Measurements from ENCODE around the gene FERMT3.
"Not testable (repeated sequence)": the region's sequence is repeated elsewhere in the genome, so short reads cannot be mapped to it uniquely, and the experiment has no call there.

Gene FERMT3

GRCh38 chr11:64235437-64236161 lies 29.1 kb downstream of the FERMT3 start:
- no peak for DNase-seq (ENCODE audit: low spot score)

DNA sequence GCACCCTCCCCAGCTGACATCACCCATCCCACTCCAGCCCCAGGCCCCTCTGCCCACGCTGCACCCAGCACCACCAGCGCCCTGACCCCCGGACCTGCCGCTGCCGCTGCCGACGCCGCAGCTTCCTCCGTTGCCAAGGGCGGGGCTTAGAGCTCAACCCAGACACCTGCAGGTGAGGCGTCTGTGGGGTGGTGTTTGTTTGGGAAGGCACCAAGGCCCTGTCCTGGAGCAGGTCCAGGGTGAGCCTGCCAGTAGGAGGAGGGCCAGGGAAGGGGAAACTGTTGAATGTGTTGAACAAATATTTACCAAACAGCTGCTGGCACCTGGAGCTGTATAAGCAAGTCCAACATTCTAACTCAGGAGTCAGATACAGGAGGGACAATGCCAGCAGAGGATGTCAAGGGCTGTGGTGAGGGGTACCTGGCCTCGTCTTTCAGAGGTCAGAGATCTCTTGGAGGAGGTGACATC lies 31.0 kb downstream of the FERMT3 start:
- DNase-seq (ENCODE audit: low spot score) = no peak

DNA sequence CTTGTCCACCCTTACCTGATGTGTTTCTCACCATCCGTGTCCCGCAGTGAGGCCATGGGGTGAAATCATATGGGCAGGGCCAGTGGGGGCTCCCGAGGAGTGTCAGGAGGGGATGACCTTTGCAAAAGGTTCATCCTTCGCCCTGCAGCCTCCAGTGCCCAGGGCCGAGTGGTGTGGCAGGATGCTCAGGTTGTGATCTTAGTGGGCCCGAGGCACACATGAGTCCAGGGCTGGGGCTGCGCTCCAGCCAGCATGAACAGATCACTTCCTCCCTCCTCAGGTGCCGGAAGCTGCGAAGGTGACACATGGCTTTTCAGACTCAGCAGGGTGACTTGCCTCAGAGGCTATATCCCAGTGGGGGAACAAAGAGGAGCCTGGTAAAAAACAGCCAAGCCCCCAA lies 31.6 kb downstream of the FERMT3 start:
- no peak for DNase-seq (ENCODE audit: low spot score)

GRCh38 chr11:64238999-64239398 lies 32.5 kb downstream of the FERMT3 start:
- no peak for DNase-seq (ENCODE audit: low spot score)

DNA sequence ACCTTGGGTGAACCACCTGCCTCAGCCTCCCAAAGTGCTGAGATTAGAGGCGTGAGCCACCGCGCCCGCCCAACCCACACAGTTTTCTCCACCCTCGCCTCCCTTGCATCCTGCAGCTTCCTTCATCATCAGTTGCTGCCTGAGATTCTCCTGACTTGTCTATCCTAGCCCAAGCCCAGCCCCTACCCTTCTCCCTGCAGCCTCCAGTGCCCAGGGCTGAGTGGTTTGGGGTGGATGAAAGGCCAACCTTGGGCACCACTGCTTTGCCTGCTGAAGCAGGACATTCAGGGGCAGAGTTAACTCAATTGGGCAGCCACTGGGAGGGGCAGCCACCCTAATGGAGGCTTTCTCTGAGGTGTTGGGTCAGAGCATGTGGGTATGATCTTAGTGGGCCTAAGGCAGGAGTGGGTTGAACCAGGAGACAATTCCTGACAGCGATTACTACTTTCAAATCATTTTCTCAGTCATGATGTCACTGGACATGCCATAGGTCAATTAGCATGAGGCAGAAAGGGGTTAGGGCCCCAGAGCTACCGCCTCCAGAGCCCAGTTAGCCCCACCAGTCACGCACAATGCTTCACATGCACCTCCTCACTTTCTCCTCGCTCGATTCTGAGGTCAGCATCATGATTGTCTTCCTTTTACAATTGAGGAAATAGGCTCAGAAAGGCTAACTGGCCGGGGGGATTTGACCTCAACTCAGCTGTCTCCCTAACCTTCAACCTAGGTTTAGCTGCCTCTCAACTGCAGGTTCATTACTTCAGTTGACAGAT lies 33.3 kb downstream of the FERMT3 start:
- DNase-seq (ENCODE audit: low spot score) = no peak

DNA sequence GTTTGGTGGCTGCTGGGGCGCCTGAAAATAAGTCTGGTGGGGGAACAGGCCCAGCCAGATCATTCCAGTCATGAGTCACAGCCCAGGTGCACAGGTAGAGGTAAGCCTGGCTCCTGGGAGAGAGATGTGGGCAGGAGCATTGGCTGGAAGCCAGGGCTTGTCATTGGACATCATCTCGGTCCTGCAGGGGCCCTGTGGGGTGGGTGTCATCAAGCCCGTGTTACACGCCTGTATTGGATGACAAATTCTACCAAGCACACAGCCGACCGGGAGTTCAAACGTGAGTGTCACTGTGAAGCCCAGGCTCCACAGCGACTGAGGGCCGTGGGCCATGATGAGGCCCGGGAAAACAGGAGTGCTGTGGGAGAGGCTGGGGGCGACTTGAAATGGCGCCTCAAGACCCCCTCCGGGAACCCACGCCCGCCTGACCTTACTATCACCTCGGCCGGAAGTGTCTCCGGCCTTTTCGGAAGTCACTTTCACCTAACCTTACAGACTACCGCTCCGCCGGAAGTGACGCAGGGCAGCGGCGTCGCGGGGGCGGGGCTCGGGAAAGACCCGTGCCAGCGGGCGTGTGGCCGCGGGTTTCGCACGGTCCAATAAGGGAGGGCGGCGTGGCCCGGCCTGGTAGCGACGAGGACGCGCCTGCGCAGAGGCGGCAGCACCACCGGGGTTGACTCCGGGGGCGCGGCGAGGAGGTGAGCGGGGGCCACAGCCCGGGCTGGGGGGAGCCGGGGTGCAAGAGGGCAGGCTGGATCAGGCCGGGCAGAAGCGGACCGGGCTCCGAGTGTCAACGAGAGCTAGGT lies 34.1 kb downstream of the FERMT3 start, which contains the start of gene FKBP2:
FKBP2 (plus strand) TSS at position 661 of the 806 bp plus-strand sequence. CDS start 1,293 bp downstream, outside the sequence.
- DNase-seq (ENCODE audit: low spot score) = peak; percentile 98

DNA sequence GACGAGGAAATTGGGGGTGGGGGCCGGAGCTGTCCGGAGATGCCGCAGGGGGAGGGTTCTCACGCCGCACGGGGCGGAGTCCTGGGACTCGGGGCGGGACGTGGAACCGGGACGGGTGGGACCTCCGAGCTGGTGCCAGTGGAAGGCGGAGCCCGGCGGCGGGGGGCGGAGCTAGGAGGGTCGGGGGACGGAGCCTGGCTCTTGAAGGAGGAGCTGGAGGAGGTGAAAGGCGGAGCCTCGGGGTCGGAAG lies 34.6 kb downstream of the FERMT3 start:
- peak; percentile 99 for DNase-seq (ENCODE audit: low spot score)

GRCh38 chr11:64241491-64242374 lies 35.2 kb downstream of the FERMT3 start:
- DNase-seq (ENCODE audit: low spot score) = no peak

DNA sequence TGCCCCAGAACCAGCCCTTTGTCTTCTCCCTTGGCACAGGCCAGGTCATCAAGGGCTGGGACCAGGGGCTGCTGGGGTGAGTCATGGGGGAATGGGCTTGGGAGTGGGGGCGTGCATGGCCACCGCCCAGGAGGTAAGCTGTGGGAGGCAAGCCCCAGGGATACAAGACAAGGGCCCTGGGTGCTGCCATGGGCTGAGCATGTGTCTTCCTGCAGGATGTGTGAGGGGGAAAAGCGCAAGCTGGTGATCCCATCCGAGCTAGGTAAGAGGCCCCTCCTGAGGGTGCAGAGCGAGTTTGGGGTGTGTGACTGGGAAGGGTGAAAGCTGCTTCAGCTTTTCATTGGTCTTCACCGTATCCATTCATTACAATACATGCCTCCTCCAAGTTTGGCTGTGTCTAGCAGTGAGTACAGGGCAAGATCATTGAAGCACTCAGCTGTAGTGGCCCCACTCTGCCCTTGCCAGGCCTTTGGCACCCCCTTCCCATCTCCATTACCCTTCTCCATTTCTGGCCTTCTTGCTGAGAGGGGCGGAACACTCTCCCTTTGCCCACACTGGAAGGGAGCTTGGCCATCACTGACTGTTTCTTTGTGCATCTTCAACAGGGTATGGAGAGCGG lies 36.8 kb downstream of the FERMT3 start:
- no peak for DNase-seq (ENCODE audit: low spot score)

DNA sequence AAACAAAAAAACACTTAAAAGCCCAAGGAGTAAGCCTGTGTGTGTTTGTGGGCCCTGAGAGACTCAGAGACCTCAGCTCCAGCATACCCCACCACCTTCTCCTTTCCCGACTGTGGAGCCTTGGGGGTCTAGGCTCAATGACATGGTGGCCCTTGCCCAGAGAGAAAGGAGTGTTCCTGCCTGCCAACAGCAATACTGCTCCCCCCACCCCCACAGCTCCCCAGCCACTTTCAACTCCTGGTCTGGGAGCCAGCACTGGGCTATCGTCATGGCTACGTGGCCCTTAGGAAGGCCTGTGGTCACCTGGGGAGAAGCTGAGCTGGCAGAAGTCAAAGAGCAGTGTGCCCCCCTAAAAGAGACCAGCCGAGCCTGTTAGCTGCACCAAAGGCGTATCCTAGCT lies 37.6 kb downstream of the FERMT3 start:
- DNase-seq (ENCODE audit: low spot score) = no peak

DNA sequence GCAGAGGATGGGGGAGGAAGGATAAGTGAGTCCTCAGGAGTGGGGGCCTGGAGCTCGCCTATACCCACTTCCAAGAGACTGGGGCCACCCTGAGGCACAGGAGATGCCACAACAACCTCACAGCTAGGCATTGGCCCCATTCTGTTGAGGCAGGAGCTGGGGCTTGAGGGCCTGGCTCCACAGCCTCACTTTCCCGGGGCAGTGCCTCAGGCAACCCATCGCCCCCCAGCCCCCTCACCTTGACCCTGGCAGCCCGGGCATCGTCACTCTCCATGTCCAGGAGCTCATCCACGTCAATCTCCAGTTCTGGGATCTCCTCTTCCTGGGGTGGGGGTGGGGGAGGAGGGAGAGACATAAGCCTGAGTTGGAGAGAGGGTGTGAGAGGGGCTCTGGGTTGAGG lies 38.4 kb downstream of the FERMT3 start:
- DNase-seq (ENCODE audit: low spot score) = no peak

DNA sequence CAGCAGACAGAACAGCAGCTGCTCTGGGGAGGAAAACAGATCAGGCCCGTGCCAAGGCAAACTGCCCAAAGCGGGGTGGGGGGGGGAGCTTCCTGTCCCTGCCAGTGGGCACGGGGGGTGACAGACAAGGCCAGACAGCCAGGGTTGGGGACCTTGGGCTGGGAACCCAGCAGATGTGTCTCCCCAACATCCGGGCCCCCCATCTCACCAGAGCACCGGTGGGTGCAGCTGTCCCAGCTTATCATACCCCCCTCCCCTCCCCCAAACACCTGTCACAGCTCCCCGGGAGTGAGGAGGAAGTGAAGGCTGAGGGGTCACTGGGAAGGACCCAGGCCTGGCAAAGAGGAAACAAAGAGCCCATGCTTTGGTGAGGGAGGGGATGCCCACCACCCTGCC lies 38.9 kb downstream of the FERMT3 start:
- no peak for DNase-seq (ENCODE audit: low spot score)

DNA sequence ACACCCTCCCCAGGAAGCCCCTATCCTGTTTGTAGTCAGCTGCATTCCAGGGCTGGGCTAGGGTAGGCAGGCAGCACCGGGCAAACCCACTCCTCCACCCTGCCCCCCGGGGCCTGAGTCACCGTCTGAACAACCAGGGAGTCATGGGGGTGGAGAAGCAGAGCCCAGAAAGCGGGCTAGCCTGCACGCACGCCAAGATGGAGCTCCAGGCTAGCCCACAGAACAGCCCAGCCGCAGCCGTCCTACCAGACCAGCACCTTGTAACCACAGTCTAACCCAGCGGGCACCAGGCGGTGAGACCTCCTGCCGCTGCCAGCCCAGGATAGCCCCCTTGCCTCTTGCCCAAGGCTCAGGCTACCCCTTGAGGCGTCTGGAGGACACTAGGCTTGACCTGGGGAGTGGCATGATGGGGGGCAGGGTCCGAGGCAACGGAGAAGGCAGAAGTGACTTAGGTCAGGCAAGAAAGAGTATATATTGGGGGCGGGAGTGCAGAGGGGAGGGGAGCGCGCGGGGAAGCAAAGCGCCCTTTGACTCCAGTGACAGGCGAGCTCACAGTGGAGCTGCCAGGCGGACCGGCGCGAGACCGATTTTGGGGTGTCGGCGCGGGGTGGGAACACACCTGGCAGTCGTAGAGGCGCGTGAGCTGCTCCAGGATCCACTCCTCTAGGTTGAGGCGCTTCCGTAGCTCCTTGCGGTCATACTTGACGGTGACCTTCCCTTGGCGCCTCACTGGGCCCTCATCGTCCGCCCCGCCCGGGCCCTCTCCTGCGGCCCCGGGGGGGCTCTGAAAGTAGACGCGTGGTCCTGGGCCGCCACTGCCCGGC lies 39.5 kb downstream of the FERMT3 start:
- DNase-seq (ENCODE audit: low spot score) = peak; percentile 52

DNA sequence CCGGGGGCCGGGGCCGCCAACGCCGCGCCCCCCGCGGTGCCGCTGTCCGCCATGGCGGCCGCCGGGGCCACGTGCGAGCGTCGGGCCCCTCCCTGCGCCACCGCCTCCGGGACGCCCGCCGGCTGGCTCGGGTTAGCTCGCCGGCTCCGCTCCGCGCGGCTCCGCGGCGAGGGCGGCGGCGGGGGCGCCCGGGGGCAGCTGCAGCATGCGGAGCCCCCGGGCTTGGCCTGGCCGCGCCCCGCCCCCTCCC lies 40.0 kb downstream of the FERMT3 start:
- not testable (repeated sequence) for DNase-seq (ENCODE audit: low spot score)

DNA sequence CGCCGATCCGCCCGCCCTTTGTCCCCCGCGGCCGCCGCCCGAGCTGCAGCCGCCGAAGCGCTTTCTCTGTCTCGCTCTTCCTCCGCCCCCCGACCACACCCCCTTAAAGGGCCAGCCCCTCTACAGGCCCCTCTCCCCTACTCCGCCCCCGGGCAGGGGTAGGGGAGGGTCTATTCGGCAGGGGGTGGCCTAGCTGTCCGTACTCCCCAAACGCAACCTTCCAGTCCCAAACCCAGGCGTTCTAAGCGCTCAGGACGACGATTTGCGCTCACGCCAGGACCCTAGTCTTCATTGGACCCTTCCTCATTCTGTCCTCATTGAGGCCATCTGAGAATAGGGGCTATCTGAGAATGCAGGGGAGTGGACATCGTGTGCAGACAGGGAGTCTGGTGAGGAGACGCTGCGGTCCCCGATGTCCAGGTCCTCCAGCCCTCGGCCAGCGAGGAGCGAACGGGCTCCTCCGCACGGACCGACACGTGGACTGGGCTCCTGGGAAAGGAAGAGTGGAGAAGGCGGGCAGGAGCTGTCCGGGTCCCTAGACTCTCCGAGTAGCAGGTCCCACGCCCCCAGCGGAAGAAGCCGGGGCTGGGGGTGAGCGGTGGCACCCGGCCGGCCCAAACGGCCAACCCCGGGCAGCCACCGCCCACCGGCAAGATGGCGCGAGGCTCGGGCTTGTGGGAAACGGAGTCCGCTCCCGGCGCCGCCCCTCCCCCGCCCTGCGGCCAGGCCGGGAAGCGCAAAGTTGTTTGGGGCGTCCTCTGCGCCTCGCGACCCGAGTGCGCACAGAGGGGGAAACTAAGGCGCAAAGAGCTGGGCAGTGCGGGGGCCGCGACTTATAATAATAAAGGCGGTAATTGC lies 40.6 kb downstream of the FERMT3 start, which contains the start of gene PPP1R14B:
PPP1R14B (minus strand) TSS at position 73 of the 858 bp plus-strand sequence. CDS start 270 bp downstream, outside the sequence.
- peak; percentile 81 for DNase-seq (ENCODE audit: low spot score)

DNA sequence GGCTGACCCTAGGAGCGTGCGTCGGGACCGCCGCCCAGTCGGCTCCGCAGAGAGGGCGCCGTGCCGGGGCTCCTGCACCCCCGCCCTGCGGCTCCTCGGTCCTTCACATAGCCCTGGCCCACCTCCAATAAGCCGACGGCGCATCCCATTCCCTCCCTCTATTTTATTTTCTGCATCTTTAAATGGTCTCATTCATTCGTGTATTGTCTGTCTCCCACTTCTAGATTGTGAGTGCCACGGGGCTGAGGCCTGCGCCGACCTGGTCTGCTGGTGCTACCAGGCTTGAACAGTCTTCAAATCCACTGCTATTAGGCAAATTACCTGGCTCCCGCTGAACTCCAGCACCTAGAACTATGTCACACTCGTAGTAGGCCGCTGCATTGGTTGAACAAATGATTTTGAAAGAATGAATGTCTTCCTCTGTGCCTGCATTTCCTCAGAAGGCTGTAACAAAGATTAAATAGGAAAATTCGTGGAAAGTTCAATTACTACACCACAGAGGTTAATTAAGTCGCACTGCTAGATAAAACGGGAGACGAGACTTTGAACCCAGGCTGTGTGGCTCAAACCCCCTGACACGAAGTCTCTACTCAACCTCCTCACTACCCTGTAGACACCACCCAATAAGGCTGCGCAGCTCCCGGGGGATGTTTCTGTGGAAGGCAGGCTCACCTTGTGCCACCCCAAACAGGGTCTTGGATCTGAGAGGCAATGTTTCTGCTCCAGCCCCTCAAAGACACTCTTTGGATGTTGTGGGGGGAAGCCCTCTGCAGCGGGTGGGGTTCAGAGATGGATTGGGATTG lies 41.4 kb downstream of the FERMT3 start:
- DNase-seq (ENCODE audit: low spot score) = no peak

GRCh38 chr11:64248578-64248977 lies 42.1 kb downstream of the FERMT3 start:
- DNase-seq (ENCODE audit: low spot score) = no peak

- no peak for DNase-seq (ENCODE audit: low spot score)
Observed at GRCh38 chr11:64249038-64249437, 42.5 kb downstream of the FERMT3 start.

Measured in hematopoietic multipotent progenitor cell treated with erythropoietin and hydrocortisone succinate and interleukin-3 and kit ligand, for 15 days (in vitro differentiated cells).